ENCODE data around the gene EFNB1.
A peak's percentile ranks its signal among the peaks of the same experiment; 100 is the strongest.
"Not testable (repeated sequence)": the region's sequence is repeated elsewhere in the genome, so short reads cannot be mapped to it uniquely, and the experiment has no call there.

The EFNB1 gene

GRCh38 chrX:68828740-68829581 is at the start of gene EFNB1:
Gene EFNB1, plus strand, starts transcription at chrX:68829021. Its CDS starts 756 bp downstream, at chrX:68829777.
- DNase-seq (ENCODE audit: low read depth, low spot score): peak; percentile 90

DNA sequence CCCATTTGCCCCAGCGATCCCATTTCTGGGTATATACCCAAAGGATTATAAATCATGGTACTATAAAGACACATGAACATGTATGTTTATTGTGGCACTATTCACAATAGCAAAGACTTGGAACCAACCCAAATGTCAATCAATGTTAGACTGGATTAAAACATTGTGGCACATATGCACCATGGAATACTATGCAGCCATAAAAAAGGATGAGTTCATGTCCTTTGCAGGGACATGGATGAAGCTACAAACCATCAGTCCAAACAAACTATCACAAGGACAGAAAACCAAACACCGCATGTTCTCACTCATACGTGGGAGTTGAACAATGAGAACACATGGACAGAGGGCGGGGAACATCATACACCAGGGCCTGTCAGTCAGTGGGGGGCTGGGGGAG is 47.5 kb upstream of the EFNB1 start:
- not testable (repeated sequence) for DNase-seq (ENCODE audit: low read depth, low spot score)

- DNase-seq (ENCODE audit: low read depth, low spot score): no peak
These were observed 44.0 kb upstream of the EFNB1 start for GRCh38 chrX:68784816-68785215.

DNA sequence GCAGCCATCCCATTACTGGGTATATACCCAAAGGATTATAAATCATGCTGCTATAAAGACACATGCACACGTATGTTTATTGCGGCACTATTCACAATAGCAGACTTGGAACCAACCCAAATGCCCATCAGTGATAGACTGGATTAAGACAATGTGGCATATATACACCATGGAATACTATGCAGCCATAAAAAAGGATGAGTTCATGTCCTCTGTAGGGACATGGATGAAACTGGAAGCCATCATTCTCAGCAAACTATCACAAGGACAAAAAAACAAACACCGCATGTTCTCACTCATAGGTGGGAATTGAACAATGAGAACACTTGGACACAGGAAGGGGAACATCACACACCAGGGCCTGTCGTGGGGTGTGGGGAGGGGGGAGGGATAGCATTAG is 42.2 kb upstream of the EFNB1 start:
- DNase-seq (ENCODE audit: low read depth, low spot score): not testable (repeated sequence)

GRCh38 chrX:68789966-68790365 is 38.9 kb upstream of the EFNB1 start:
- no peak for DNase-seq (ENCODE audit: low read depth, low spot score)

DNA sequence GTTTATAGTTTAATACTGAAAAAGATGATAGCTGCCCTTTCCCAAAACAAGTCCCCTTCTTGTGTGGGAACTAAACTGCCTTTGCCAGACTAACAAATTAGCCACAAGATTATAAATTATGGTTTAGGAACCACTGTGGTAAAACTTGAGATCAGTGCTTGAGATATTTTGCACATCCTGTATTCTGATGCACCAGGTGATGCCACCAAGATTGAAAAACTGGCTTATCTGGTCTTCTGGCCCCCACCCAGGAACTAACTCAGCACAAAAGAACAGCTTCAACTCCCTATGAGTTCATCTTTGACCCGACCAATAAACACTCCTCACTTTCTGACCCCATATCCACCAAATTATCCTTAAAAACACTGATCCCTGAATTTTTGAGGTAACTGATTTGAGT is 36.7 kb upstream of the EFNB1 start:
- DNase-seq (ENCODE audit: low read depth, low spot score): no peak

DNA sequence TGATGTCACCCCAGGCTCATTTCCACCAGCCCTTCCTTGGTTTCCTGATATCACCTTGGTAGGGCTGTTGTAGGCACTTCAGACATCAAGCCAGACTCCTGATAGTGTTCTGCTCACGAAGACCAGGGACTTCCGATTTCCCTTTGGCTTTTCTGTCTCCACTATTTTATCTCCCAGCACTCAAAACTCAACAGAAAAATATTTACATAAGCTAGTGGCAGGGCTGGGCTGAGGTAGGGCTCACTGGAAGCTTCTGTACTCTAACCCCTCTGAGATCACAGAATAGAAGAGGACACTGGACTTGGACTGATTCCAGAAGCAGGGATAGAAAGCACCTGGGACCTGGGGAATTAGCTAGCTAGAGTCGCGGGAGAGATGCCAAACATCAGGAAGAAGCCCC is 34.4 kb upstream of the EFNB1 start:
- DNase-seq (ENCODE audit: low read depth, low spot score): no peak

DNA sequence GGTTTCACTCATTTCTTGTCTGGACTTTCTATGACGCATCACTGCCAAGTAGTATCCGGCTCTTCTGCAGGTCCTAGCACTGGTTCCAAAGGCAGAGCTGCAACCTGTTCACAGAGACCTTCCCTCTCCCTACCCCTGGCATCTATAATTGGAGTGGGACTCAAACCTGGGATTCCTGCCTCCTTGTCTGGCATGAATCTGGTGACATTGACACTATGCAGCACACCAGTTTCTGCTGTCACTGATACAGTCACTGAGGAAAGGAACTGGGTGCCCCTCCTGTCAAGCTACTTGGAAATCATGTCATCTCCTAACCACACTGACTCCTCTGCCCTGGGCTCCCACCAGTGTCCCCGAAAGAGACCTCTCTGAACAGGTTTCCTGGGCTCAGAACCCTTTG is 33.1 kb upstream of the EFNB1 start:
- no peak for DNase-seq (ENCODE audit: low read depth, low spot score)

GRCh38 chrX:68798400-68798799 is 30.4 kb upstream of the EFNB1 start:
- DNase-seq (ENCODE audit: low read depth, low spot score): not testable (repeated sequence)

DNA sequence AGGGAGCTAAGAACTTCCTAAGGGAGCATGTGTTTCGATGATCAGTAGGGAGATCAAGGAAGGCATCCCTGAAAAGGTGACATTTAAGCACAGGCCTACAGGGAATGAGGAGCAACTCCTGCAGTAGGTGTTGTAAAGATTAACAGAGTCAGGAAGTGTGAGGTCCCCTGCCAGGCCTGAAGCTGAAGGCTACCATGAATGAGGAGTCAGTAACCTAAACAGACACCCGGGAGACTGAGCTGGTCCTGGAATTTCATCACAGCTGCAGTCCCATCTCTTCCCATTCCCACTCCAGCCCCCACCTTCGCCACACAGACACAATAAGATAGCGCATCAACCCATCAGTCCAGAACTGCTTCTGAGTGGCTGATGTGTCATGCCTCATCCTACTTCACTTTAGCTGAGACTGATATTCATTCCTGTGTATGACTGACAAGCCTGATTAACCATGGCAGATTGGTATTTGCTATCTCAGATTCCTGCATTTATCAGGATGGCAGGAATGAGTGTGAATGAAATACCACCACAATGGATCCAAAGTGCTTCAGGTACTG is 27.0 kb upstream of the EFNB1 start:
- no peak for DNase-seq (ENCODE audit: low read depth, low spot score)

GRCh38 chrX:68807818-68808217 is 21.0 kb upstream of the EFNB1 start:
- no peak for DNase-seq (ENCODE audit: low read depth, low spot score)

DNA sequence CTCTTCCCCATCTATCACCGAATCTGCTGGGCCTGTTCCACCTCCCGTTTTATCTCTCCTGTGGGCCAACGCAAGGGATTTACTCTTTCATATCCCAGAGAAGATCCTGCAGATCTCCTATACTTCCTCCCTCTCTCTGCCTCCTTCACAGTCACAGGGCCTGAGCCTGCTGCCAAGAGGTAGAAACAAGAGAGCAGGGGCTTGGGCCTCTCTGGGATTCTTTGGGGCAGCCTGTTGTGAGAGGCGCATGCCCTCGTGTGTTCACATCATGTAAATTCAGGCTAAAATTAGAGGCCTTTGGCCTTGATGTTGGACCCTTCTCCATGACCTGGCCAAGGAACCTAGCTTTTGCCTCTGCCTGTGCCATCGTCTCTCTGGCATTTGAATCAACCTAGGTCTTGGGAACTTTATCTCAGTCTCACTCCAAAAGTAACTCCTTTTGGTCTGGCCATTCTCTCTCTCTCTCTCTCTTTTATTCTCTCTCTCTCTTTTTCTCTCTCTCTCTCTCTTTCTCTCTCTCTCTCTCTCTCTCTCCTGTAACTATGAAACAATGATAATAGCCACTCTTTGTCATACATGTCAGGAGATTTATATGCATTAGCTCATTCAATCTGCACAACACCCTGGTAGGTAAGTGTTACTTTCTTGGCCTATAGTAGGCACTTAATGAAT is 20.0 kb upstream of the EFNB1 start:
- no peak for DNase-seq (ENCODE audit: low read depth, low spot score)

- no peak for DNase-seq (ENCODE audit: low read depth, low spot score)
These were observed 8.2 kb upstream of the EFNB1 start for GRCh38 chrX:68820476-68821110.

DNA sequence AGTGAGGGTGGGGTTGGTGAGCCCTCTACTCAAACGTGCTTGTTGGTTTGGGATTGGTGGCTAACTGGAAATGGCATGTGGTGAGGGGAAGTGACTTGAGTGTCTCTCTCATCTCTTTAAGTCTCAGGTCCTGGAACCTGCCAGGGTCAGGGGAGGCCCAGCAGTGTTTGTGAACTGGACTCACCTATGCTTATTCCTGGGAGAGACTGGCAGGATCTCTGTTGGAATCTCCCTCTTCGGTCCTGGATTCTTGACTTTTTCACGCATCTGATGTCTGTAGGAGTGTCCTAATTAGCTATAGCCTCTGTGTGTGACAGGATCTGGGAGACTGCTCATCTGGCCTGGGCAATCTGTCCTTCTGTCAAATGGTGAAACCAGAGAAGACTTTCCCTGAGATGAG is 7.2 kb upstream of the EFNB1 start:
- no peak for DNase-seq (ENCODE audit: low read depth, low spot score)

DNA sequence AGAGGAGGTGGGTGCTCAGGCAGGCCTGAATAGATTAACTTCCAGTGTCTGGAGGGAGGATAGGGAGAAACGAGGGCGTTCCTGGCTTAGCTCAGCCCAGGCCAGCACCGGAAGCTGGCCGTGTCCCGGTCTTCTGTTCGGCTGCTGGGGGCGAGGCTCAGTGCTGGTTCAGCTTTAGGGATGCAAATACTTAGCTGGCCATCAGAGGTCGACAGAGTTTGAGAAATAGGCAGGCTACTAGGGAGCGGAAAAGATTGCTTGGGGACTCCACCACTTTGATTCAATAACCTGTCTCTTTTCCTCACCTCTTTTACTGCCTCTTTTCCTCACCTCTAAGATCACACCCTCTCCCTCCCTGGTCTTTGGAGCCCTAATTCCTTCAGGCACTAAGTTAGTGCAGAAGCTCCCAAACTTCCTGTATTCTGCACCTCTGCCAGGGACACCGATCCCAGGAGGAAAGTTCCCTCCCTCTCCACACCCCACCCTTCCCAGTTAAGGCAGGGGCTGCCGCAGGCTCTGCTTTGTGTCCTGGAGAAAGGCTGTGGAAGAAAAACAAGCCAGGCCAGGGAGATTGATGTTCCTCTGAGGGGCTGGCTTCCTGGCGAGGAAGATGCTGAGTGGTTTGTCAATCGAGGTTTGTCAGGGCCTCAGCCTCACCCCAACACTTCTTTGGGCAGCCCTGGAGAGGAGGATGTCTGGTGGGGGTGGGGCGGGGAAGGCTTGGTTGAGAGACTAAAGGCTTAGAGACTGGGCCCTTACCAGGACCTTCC is 6.0 kb upstream of the EFNB1 start:
- DNase-seq (ENCODE audit: low read depth, low spot score): no peak

DNA sequence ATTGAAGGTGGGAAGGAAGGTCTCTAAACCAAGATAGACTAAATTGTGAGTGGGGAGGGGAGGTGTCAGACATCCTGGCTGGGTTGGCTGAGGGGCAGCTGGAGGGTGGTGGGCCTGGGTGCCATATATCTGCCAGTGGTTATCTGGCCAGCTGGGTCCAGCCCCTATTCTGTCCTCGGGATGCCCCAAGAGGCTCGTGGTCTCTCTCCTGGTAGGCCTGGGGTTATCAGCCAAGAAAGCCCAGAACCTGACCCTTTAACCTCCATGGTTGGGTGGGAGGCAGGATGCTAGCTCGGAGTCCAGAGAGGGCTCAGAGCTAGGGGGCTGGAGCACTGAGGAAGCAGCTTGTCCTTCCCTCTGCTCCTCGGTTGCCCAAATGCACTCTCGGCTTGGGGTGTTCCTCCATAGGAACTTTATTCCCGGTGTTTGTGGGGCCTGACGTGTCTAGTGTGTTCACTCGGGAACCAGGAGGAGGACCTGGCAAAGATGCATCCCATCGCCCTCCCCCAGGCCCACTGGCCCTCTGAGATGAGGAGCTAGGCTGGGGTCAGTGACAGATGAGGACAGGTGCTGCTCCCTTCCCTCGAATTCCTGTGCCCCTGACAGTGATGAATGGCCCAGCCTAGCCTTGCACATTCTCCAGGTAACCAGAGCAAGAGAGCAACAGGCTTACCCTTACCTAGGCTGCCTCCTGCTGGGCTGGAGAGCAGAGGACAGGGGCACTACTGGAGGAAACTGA is 5.2 kb upstream of the EFNB1 start:
- no peak for DNase-seq (ENCODE audit: low read depth, low spot score)

DNA sequence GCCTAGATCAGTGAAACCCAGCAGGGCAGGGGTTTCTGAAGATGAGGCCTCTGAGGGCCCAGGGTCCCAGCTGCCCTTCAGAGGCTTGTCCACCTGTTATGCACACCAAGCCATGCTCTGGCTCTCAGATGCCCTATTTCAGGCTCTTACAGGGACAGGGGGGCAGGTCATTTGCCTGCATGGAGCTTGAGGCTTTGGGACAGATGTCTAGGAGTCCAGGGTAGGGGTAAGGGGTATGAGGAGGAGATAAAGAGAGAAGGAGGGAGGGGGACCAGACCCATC is 4.7 kb upstream of the EFNB1 start:
- DNase-seq (ENCODE audit: low read depth, low spot score): no peak

DNA sequence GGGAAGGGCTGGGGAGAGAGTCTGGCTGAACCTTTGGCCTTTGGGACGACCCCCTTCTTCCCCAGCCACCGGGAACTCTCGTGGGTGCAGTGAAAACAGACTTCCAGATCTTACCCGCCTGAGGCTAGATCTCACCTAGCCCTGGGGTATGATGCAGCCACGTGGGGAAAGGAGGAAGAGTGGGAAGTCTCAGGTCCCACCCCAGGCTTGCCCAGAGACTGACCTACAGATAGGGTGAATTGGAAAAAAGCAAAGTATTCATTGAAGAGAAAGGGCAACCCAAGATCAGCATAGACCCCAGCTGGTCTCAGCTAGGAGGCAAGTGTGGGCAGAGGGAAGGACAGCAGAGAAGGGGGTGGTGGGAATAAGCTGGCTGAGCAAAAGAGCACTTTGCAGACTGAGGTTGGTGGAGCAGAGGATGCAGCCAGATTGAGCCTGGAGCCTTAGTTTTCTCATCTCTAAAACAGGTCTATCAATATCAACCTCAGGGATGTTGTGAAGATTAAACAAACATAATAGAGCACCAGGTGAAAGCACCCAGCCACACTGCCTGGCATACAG is 4.2 kb upstream of the EFNB1 start:
- DNase-seq (ENCODE audit: low read depth, low spot score): no peak

DNA sequence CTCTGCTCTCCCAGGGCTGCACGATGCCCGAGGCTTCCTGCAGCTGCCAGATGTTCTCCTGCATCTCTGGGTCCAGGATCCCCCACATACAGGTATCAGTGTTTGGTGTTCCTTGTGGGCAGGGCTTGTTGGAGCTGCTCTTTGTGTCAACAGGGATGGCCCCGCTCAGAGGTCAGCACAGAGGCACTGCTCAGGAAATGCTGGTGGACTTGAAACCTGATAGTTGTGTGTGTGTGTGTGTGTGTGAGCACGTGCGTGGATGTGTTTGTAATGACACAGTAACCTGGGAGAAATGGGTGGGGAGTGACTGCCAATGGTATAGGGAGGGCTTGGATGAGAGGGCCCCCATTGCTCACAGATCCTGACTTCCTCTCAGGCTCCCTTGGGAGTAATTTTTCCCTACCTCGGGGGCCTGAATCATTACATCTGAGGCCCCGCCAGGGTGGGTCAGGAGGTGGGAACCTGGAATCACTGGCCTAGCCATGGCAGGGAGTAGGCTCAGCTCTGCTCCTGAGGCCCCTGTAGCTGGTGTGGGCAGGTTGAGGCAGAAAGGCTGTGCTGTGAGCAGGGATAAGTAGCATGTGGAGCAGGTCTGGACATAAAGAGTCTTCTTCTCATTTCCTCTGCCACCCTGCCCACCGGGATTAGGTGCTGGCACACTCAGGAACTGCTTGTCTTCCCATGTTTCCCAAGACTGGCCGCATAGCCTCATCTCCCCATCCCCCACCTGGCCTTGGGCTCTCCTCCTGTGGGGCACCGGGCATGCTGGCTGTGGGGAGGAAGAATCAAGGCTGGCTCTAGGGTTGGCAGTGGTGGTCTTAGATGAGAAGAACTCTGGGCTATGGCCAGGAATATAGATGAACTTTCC is 2.5 kb upstream of the EFNB1 start:
- DNase-seq (ENCODE audit: low read depth, low spot score): no peak

DNA sequence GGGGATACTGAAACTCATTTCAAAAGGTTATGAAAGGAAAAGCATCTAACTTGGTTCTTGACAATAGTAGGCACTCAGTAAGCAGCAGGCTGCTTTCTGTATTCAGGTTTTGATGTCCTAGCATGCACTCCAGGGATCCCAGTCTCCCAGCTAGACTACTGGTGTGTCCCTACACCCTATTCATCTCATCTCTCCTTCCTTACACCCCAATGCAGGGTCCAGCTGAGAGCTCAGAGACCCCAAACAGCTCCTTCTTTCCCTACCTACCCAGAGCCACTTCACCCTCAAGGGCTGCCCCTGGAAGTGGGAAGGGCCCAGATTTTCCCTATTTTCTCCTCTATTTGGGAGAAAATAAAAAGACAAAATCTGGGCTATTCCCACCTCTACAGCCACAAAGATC is 1.6 kb upstream of the EFNB1 start:
- DNase-seq (ENCODE audit: low read depth, low spot score): no peak
